CD4-positive, alpha-beta memory T cell (primary cell): ENCODE results near the gene DIP2C. TPM values are rescaled to one million over a fixed set of nuclear protein-coding genes. Genes with fewer than 3 reads are reported as not detected.
"Not testable (repeated sequence)": the region's sequence is repeated elsewhere in the genome, so short reads cannot be mapped to it uniquely, and the experiment has no call there.

Source experiments
- CTCF ChIA-PET: fragments of 350-600 bp; sonication (Branson Sonifier 250); formaldehyde crosslinking; loops from one replicate; lab custom pipeline; 2021; ENCODE audit warnings: inconsistent platforms; ENCODE audit not compliant: partially characterized antibody; lab: Charles Lee
- POLR2A ChIA-PET: fragments of 350-600 bp; sonication (Branson Sonifier 250); formaldehyde crosslinking; loops from one replicate; lab custom pipeline; 2021; ENCODE audit not compliant: partially characterized antibody; lab: Charles Lee
- DNase-seq, 5 donors: peaks; one replicate each; pipeline versions ENCODE4 v3.0.0 to v3.0.0-alpha.2; 2020 to 2022; ENCODE audit warnings: mixed read lengths in 1 of 5
- H3K27ac ChIP-seq: one replicate; pipeline ENCODE4 v1.7.0; 2013; ENCODE audit warnings: low read depth, low read length
- H3K27me3 ChIP-seq: 2 replicates; pipeline ENCODE4 v1.7.0; 2013; ENCODE audit warnings: mild to moderate bottlenecking, low read length, moderate library complexity; ENCODE audit not compliant: insufficient read depth
- H3K36me3 ChIP-seq: 2 replicates; pipeline ENCODE4 v1.7.0; 2013; ENCODE audit warnings: mild to moderate bottlenecking, low read length, moderate library complexity; ENCODE audit not compliant: insufficient read depth
- H3K4me1 ChIP-seq: 2 replicates; pipeline ENCODE4 v1.7.0; 2013; ENCODE audit warnings: mild to moderate bottlenecking, low read length, moderate library complexity; ENCODE audit not compliant: insufficient read depth
- H3K4me3 ChIP-seq, 2 donors: one replicate each; pipeline ENCODE4 v1.7.0; 2013; ENCODE audit warnings: low read length in 2 of 2, mild to moderate bottlenecking in 1 of 2
- H3K9me3 ChIP-seq, 2 donors: one replicate each; pipeline ENCODE4 v1.7.0; 2013; ENCODE audit warnings: low read length in 2 of 2, control low read depth in 1 of 2; ENCODE audit not compliant: control insufficient read depth in 1 of 2
- H3K27ac Mint-ChIP-seq, 7 donors: one replicate each; pipeline ENCODE4 v1.8.0; 2020 to 2021; ENCODE audit warnings: mixed read lengths in 7 of 7, mild to moderate bottlenecking in 6 of 7, inconsistent platforms in 3 of 7, moderate library complexity in 3 of 7
- H3K27me3 Mint-ChIP-seq, 2 donors: one replicate each; pipeline ENCODE4 v1.8.0; 2020 to 2021; ENCODE audit warnings: mixed read lengths in 2 of 2
- H3K36me3 Mint-ChIP-seq, 2 donors: one replicate each; pipeline ENCODE4 v1.8.0; 2020 to 2021; ENCODE audit warnings: mixed read lengths in 2 of 2, inconsistent platforms in 1 of 2, mild to moderate bottlenecking in 1 of 2
- H3K4me1 Mint-ChIP-seq, 4 donors: one replicate each; pipeline ENCODE4 v1.8.0; 2020 to 2021; ENCODE audit warnings: mixed read lengths in 4 of 4, mild to moderate bottlenecking in 1 of 4
- H3K4me3 Mint-ChIP-seq, 8 donors: one replicate each; pipeline ENCODE4 v1.8.0; 2020 to 2021; ENCODE audit warnings: mixed read lengths in 8 of 8, mild to moderate bottlenecking in 7 of 8, moderate library complexity in 6 of 8, inconsistent platforms in 3 of 8
- H3K9me3 Mint-ChIP-seq, 8 donors: one replicate each; pipeline ENCODE4 v1.8.0; 2020 to 2021; ENCODE audit warnings: mixed read lengths in 8 of 8, mild to moderate bottlenecking in 5 of 8, inconsistent platforms in 3 of 8, moderate library complexity in 1 of 8
- intact Hi-C: fragments of 100-400 bp; cut with micrococcal nuclease; formaldehyde crosslinking; loops from one replicate; pipeline ENCODE4 v1.15.1; 2023
- polyA plus RNA-seq, 2 donors: library from polyadenylated mRNA; unstranded; fragments of 300-500 nt; fragmentation: Illumina TruSeq; gene quantifications; one replicate each; pipeline ENCODE4 v1.2.3, GENCODE V29; 2021
- total RNA-seq, 2 experiments: library from RNA; stranded (reverse); gene quantifications; one replicate each; pipeline ENCODE4 v1.2.3, GENCODE V29; 2021

DIP2C gene
- total and polyA plus RNA-seq, 4 experiments from 2014 or later = 1.1 to 6.0 (median 3.9) TPM

DNA sequence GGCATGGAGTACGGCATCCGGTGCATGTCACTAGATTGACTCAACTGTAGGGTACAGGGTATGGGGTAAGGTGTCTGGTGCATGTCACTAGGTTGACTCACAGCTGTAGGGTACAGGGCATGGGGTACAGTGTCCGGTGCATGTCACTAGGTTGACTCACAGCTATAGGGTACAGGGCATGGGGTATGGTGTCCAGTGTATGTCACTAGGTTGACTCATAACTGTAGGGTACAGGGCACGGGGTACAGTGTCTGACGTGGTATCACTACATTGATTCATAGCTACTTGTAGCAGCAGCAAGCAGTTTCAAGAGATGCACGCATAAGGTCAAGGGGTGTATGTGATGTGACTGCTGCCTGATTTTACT, 424.4 kb downstream of the DIP2C start:
- H3K27ac ChIP-seq, POLR2A ChIA-PET, H3K27me3 Mint-ChIP-seq, H3K9me3 Mint-ChIP-seq, H3K27me3 ChIP-seq, H3K4me3 Mint-ChIP-seq, H3K9me3 ChIP-seq, CTCF ChIA-PET, H3K36me3 Mint-ChIP-seq, H3K36me3 ChIP-seq, H3K4me1 ChIP-seq, H3K4me3 ChIP-seq, H3K4me1 Mint-ChIP-seq, intact Hi-C loops, DNase-seq, H3K27ac Mint-ChIP-seq: not testable (repeated sequence)

- H3K4me1 ChIP-seq, H3K36me3 ChIP-seq, H3K4me3 Mint-ChIP-seq, H3K27ac Mint-ChIP-seq, H3K4me3 ChIP-seq, H3K9me3 ChIP-seq, POLR2A ChIA-PET, H3K4me1 Mint-ChIP-seq, intact Hi-C loops, DNase-seq, H3K27ac ChIP-seq, CTCF ChIA-PET, H3K27me3 Mint-ChIP-seq, H3K27me3 ChIP-seq, H3K36me3 Mint-ChIP-seq, H3K9me3 Mint-ChIP-seq: not testable (repeated sequence)
These were observed 425.1 kb downstream of the DIP2C start for GRCh38 chr10:264160-265073.

- no peaks in the 10 kb centered on the region for H3K4me1 ChIP-seq
- H3K27ac Mint-ChIP-seq = peak overlapping the region in 1 of 7 donors; percentile 59
- H3K36me3 ChIP-seq = no peaks in the 10 kb centered on the region
- H3K4me3 Mint-ChIP-seq = no peak overlapping the region
- no peaks in the 10 kb centered on the region for H3K27me3 Mint-ChIP-seq
- no peaks in the 10 kb centered on the region for H3K36me3 Mint-ChIP-seq
- peaks cover 0 to 13% (median 3%) of the 10 kb centered on the region in 4 donors for H3K4me1 Mint-ChIP-seq
- H3K9me3 ChIP-seq = no peaks in the 10 kb centered on the region
- intact Hi-C loops = no loop called here
- no peak for DNase-seq
- ChIA-PET POLR2A (no interaction called here), CTCF (interaction anchor here (1.4 kb wide), 1 partner anchor 190 kb away, joined by 3 read pairs; no protein-coding TSS in a partner anchor)
- no peaks in the 10 kb centered on the region for H3K27me3 ChIP-seq
- no peak overlapping the region for H3K27ac ChIP-seq
- H3K9me3 Mint-ChIP-seq = peaks cover 0 to 7% (median 0%) of the 10 kb centered on the region in 8 donors
- H3K4me3 ChIP-seq = no peak overlapping the region
These were observed 428.5 kb downstream of the DIP2C start for GRCh38 chr10:260819-261429.

DNA sequence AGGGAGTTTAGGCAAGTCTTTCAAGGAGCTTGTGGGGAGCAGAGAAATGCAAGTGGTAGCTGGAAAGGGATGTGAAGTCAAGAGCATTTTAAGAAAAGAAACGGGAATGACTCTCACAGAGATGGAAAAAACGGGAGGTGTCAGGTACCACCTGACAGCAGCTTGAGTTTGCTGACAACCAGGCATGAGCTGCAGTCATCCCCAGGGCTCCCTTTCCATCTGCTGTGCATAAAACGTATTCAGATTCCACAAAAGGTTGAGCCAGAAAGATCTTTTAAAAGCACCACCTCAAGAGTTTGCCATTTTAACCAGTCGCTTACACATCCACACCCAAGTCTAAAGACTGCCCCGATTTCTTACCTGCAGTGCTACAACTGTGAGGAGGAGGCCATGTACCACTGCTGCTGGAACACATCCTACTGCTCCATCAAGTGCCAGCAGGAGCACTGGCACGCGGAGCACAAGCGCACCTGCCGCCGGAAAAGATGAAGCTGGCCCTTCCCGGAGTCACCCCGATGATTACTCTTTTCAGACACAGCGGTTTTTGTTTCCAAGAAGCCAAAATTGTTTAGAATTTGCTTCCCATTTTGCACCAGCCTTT, 437.4 kb downstream of the DIP2C start:
- intact Hi-C loops = no loop called here
- ChIA-PET POLR2A (interaction anchor here (0.6 kb wide), 1 partner anchor 30 kb away, joined by 3 read pairs; no protein-coding TSS in a partner anchor), CTCF (no interaction called here)
- Histone ChIP-seq H3K9me3 (no peaks in the 10 kb centered on the region), H3K4me3 (no peak overlapping the region), H3K27ac (no peak overlapping the region), H3K27me3 (no peaks in the 10 kb centered on the region), H3K36me3 (peaks cover 34% of the 10 kb centered on the region), H3K4me1 (no peaks in the 10 kb centered on the region)
- H3K27ac Mint-ChIP-seq = peak overlapping the region in 2 of 7 donors; percentile 24 to 37
- DNase-seq = no peak
- no peaks in the 10 kb centered on the region for H3K27me3 Mint-ChIP-seq
- H3K4me3 Mint-ChIP-seq = no peak overlapping the region
- no peaks in the 10 kb centered on the region for H3K9me3 Mint-ChIP-seq
- no peaks in the 10 kb centered on the region for H3K4me1 Mint-ChIP-seq
- peaks cover 67 to 71% of the 10 kb centered on the region in 2 donors for H3K36me3 Mint-ChIP-seq

DNA sequence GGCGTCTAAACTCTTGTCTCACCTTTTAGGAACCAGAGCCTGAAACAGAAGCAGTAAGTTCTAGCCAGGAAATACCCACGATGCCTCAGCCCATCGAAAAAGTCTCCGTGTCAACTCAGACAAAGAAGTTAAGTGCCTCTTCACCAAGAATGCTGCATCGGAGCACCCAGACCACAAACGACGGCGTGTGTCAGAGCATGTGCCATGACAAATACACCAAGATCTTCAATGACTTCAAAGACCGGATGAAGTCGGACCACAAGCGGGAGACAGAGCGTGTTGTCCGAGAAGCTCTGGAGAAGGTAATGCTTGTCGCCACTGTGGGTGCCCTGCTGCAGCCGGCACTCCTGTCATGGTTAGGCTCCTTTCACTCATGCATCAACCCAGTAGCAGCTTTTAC, 441.2 kb downstream of the DIP2C start:
- Histone ChIP-seq H3K27ac (no peak overlapping the region), H3K4me3 (no peak overlapping the region), H3K27me3 (no peaks in the 10 kb centered on the region), H3K9me3 (no peaks in the 10 kb centered on the region), H3K4me1 (no peaks in the 10 kb centered on the region), H3K36me3 (peaks cover 41% of the 10 kb centered on the region)
- H3K36me3 Mint-ChIP-seq = peaks cover 71 to 78% of the 10 kb centered on the region in 2 donors
- H3K27ac Mint-ChIP-seq = peak overlapping the region in 2 of 7 donors; percentile 54 to 83
- no peaks in the 10 kb centered on the region for H3K9me3 Mint-ChIP-seq
- ChIA-PET CTCF (interaction anchor here (1.6 kb wide), 1 partner anchor 9 kb away, joined by 4 read pairs; no protein-coding TSS in a partner anchor), POLR2A (no interaction called here)
- H3K4me1 Mint-ChIP-seq = no peaks in the 10 kb centered on the region
- DNase-seq = no peak
- no peak overlapping the region for H3K4me3 Mint-ChIP-seq
- intact Hi-C loops = no loop called here
- no peaks in the 10 kb centered on the region for H3K27me3 Mint-ChIP-seq

DNA sequence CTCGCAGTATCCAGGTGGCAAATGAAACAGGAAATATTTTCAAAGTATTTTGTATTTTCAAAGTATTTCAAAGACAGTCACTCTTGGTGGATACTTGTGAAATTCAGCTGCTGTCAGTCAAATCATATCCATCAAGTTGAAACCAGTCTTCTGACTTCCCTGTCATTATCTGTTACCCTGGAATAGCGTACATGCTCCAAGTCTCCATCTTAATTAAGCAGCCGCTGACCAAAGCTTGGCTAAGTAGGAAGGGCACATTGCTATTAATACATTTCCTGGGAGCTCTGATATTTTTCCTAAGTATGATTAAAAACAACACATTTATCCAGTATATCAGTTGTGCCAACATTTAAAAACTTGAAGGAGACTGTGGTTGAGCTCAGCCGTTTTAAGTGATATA, 442.0 kb downstream of the DIP2C start:
- Histone ChIP-seq H3K9me3 (no peaks in the 10 kb centered on the region), H3K36me3 (peaks cover 45% of the 10 kb centered on the region), H3K4me3 (no peak overlapping the region), H3K27ac (no peak overlapping the region), H3K27me3 (no peaks in the 10 kb centered on the region), H3K4me1 (no peaks in the 10 kb centered on the region)
- H3K9me3 Mint-ChIP-seq = no peaks in the 10 kb centered on the region
- H3K4me3 Mint-ChIP-seq = no peak overlapping the region
- no peaks in the 10 kb centered on the region for H3K27me3 Mint-ChIP-seq
- POLR2A ChIA-PET = no interaction called here
- no peaks in the 10 kb centered on the region for H3K4me1 Mint-ChIP-seq
- CTCF ChIA-PET = interaction anchor here (0.5 to 1.6 kb wide), 3 partner anchors 10 to 861 kb away, joined by 3 to 4 read pairs (median 3); no protein-coding TSS in a partner anchor
- intact Hi-C loops = no loop called here
- no peak for DNase-seq
- no peak overlapping the region for H3K27ac Mint-ChIP-seq
- peaks cover 69 to 79% of the 10 kb centered on the region in 2 donors for H3K36me3 Mint-ChIP-seq

GRCh38 chr10:246431-246830, 443.0 kb downstream of the DIP2C start:
- intact Hi-C loops = no loop called here
- peaks cover 63 to 75% of the 10 kb centered on the region in 2 donors for H3K36me3 Mint-ChIP-seq
- no peaks in the 10 kb centered on the region for H3K4me1 Mint-ChIP-seq
- Histone ChIP-seq H3K36me3 (peaks cover 34% of the 10 kb centered on the region), H3K27ac (no peak overlapping the region), H3K4me1 (no peaks in the 10 kb centered on the region), H3K4me3 (no peak overlapping the region), H3K27me3 (no peaks in the 10 kb centered on the region), H3K9me3 (no peaks in the 10 kb centered on the region)
- no peaks in the 10 kb centered on the region for H3K9me3 Mint-ChIP-seq
- DNase-seq = no peak
- POLR2A ChIA-PET = interaction anchor here (1.0 kb wide), 1 partner anchor 9 kb away, joined by 3 read pairs; no protein-coding TSS in a partner anchor
- H3K27me3 Mint-ChIP-seq = no peaks in the 10 kb centered on the region
- no peak overlapping the region for H3K4me3 Mint-ChIP-seq
- CTCF ChIA-PET = interaction anchor here (1.0 to 1.6 kb wide), 2 partner anchors 9 to 11 kb away, joined by 3 to 4 read pairs; no protein-coding TSS in a partner anchor
- H3K27ac Mint-ChIP-seq = no peak overlapping the region
